ENCODE results near the gene KCNK1.

GRCh38 chr1:233710031-233710430, 96.1 kb downstream of the KCNK1 start:
- TF ChIP-seq CTCF (IDR thresholded peaks at IDR 0.05) (no peak), POLR2A (IDR thresholded peaks at IDR 0.05) (no peak)
